Gastrocnemius medialis (tissue), 4 donors: ENCODE measurements around the gene NOXO1. TPM values are rescaled to one million over a fixed set of nuclear protein-coding genes. Genes with fewer than 3 reads are reported as not detected.

ENCODE experiments used
- ATAC-seq, 2 donors: fragments of 150-250 bp; one replicate each; pipeline ENCODE4 v1.9.1; 2016
- DNase-seq, 2 donors: peaks; one replicate each; pipeline ENCODE4 v3.0.0-alpha.2; 2019
- H3K27ac ChIP-seq, 4 donors: fragments of 200-600 bp; sonication (generic); 1 replicate in 1 of 4; 2 replicates in 3 of 4; pipeline ENCODE4 v1.5.1; 2016 to 2018; ENCODE audit warnings: mild to moderate bottlenecking in 2 of 4, moderate library complexity in 1 of 4
- H3K27me3 ChIP-seq, 3 donors: fragments of 200-600 bp; sonication (generic) in 2 of 3; 1 replicate in 1 of 3; 2 replicates in 2 of 3; pipeline versions ENCODE4 v1.5.1 to v1.6.0; 2016 to 2019; ENCODE audit warnings: mild to moderate bottlenecking in 1 of 3, moderate library complexity in 1 of 3
- H3K36me3 ChIP-seq, 2 donors: fragments of 200-600 bp; sonication (generic) in 1 of 2; one replicate each; pipeline ENCODE4 v1.5.1; 2017 to 2018
- H3K4me1 ChIP-seq, 2 donors: fragments of 200-600 bp; sonication (generic) in 1 of 2; one replicate each; pipeline ENCODE4 v1.5.1; 2016 to 2017; ENCODE audit warnings: mild to moderate bottlenecking in 2 of 2
- H3K4me3 ChIP-seq, 4 donors: fragments of 200-600 bp; sonication (generic) in 3 of 4; 1 replicate in 1 of 4; 2 replicates in 3 of 4; pipeline ENCODE4 v1.5.1; 2016 to 2019; ENCODE audit warnings: mild to moderate bottlenecking in 2 of 4
- H3K9me3 ChIP-seq, 3 donors: fragments of 200-600 bp; sonication (generic) in 2 of 3; 1 replicate in 1 of 3; 2 replicates in 2 of 3; pipeline ENCODE4 v1.5.1; 2016 to 2019
- CTCF ChIP-seq, 5 experiments: fragments of 450-650 bp in 3 of 5; fragments of 200-600 bp in 2 of 5; sonication (generic) in 2 of 5; IDR thresholded peaks in 4 of 5; conservative IDR thresholded peaks in 1 of 5; 1 replicate in 4 of 5; 2 replicates in 1 of 5; pipeline ENCODE4 v1.5.1; 2016 to 2019; ENCODE audit warnings: antibody characterized with exemption in 5 of 5, mild to moderate bottlenecking in 3 of 5, moderate library complexity in 3 of 5
- POLR2A ChIP-seq, 2 donors: fragments of 450-650 bp; IDR thresholded peaks; one replicate each; pipeline ENCODE4 v1.6.1; 2017; ENCODE audit warnings: antibody characterized with exemption in 2 of 2, mild to moderate bottlenecking in 2 of 2, moderate library complexity in 2 of 2
- in situ Hi-C, 4 donors: fragments of 200-750 bp; cut with MboI; loops; one replicate each; pipeline versions ENCODE4 v1.15.0 to v1.8.0; 2017; ENCODE audit warnings: low sequenced_read_pairs in 4 of 4
- intact Hi-C: fragments of 100-400 bp; cut with DNase I; formaldehyde crosslinking; loops from one replicate; pipeline ENCODE4 v1.15.1; 2023; ENCODE audit warnings: low total_unique reads
- total RNA-seq, 4 donors: library from RNA; depleted of rRNA; stranded (reverse); fragments of >200 nt; gene quantifications; one replicate each; pipeline versions ENCODE4 v1.1.0 to v1.2.3, GENCODE V29; 2016

The NOXO1 gene
- total RNA-seq, 4 donors from 2014 or later: 0.33 to 0.46 TPM; not detected in 2

- intact Hi-C loops (no loop called here), in situ Hi-C loops (loop anchor here in 2 of 4 donors (5.0 to 10.0 kb wide), 2 partner anchors 122 to 125 kb away; partner anchors contain the start of gene RAB26 (in 1 of the 2))
- TF ChIP-seq CTCF (IDR thresholded peaks at IDR 0.05 in 4 of 5, conservative IDR thresholded peaks at IDR 0.05 in 1 of 5) (no peak), POLR2A (IDR thresholded peaks at IDR 0.05) (no peak)
- Histone ChIP-seq H3K4me3 (no peak overlapping the region), H3K27ac (no peak overlapping the region), H3K27me3 (peaks cover 27 to 33% (median 31%) of the 10 kb centered on the region in 3 donors), H3K9me3 (no peaks in the 10 kb centered on the region), H3K36me3 (no peaks in the 10 kb centered on the region), H3K4me1 (peaks cover 0 to 10% of the 10 kb centered on the region in 2 donors)
- ATAC-seq (no peak), DNase-seq (no peak)
Measured at GRCh38 chr16:2019921-2020831, 38.9 kb upstream of the NOXO1 start.

DNA sequence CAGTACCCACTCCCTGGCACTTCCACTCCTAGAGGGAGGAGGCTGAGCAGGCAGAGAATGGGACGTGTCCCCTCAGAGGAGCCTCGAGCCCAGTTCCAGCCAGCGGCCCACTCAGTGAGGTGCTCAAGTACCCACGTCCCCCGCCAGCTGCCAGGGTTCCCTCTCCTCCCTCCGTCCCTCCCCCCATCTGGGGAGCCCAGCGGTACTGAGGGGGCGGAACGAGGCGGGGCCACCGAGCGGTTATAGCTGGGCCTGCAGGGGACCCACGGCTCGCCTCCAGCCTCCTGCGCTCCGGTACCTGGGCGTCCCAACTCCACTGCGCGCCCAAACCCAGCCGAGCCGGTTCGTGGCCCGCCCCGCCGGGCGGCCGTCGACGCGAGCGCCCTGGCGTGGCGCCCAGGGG, 38.2 kb upstream of the NOXO1 start, which contains the start of gene NPW:
Gene NPW (plus strand): TSS at position 268 of the 403 bp plus-strand sequence.
- DNase-seq: no peak
- no peak for ATAC-seq
- in situ Hi-C loops (loop anchor here in 1 of 4 donors (10.0 kb wide), 1 partner anchor 125 kb away; the partner anchor contains the start of gene RAB26), intact Hi-C loops (no loop called here)
- no peak within 1 kb of the TSS for H3K4me3 ChIP-seq
- H3K27ac ChIP-seq: no peak within 1 kb of the TSS
- H3K27me3 ChIP-seq: peaks cover 27 to 33% (median 31%) of the 10 kb centered on the region in 3 donors
- TF ChIP-seq CTCF (IDR thresholded peaks at IDR 0.05 in 4 of 5, conservative IDR thresholded peaks at IDR 0.05 in 1 of 5): no peak
- TF ChIP-seq POLR2A (IDR thresholded peaks at IDR 0.05): no peak
- no peaks in the 10 kb centered on the region for H3K36me3 ChIP-seq
- peaks cover 0 to 10% of the 10 kb centered on the region in 2 donors for H3K4me1 ChIP-seq
- no peaks in the 10 kb centered on the region for H3K9me3 ChIP-seq

DNA sequence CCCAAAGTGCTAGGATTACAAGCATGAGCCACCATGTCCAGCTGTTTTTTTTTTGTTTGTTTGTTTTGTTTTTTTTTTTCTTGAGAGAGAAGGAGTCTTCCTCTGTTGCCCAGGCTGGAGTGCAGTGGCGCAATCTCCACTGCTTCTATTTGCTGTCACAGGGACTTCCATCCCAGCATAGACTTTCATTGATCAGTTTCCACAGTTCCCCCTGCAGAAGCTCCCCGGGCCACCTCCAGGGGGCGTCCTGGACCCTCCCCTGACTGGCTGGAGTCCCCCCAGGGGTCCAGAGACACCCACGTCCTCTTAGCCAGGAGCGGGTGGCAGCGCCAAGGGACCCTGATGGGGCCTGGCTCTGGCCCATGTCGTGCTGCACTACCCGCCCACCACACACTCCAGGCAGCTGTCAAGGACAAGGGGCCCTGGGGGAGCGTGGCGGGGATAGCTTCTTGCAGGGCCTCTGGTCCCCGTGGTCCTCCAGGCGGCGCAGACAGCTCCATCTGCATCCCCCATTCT, 35.2 kb upstream of the NOXO1 start:
- intact Hi-C loops (no loop called here), in situ Hi-C loops (loop anchor here in 1 of 4 donors (10.0 kb wide), 1 partner anchor 128 kb away; the partner anchor contains the start of gene RAB26)
- no peak overlapping the region for H3K4me3 ChIP-seq
- no peak overlapping the region for H3K27ac ChIP-seq
- DNase-seq: no peak
- H3K36me3 ChIP-seq: no peaks in the 10 kb centered on the region
- H3K9me3 ChIP-seq: no peaks in the 10 kb centered on the region
- ATAC-seq: no peak
- H3K4me1 ChIP-seq: peaks cover 0 to 6% of the 10 kb centered on the region in 2 donors
- TF ChIP-seq CTCF (IDR thresholded peaks at IDR 0.05 in 4 of 5, conservative IDR thresholded peaks at IDR 0.05 in 1 of 5) (peak in 2 of 5 experiments; percentile 8 to 32), POLR2A (IDR thresholded peaks at IDR 0.05) (no peak)
- peaks cover 23 to 27% (median 27%) of the 10 kb centered on the region in 3 donors for H3K27me3 ChIP-seq

DNA sequence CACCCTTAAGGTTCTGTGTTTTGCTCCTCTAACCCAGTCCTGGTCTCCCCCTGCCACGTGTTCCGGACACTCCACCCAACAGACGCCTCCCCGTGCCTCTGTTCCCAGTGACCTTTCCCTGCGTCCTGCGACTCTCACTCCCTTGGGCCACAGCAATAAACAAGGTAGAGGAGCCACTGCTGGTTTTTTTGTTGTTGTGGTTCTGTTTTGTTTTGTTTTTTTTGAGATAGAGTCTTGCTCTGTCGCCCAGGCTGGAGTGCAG, 34.6 kb upstream of the NOXO1 start:
- Histone ChIP-seq H3K4me1 (peaks cover 0 to 6% of the 10 kb centered on the region in 2 donors), H3K9me3 (no peaks in the 10 kb centered on the region), H3K36me3 (no peaks in the 10 kb centered on the region), H3K27me3 (peaks cover 18 to 23% (median 21%) of the 10 kb centered on the region in 3 donors), H3K27ac (no peak overlapping the region), H3K4me3 (no peak overlapping the region)
- TF ChIP-seq CTCF (IDR thresholded peaks at IDR 0.05 in 4 of 5, conservative IDR thresholded peaks at IDR 0.05 in 1 of 5): no peak
- TF ChIP-seq POLR2A (IDR thresholded peaks at IDR 0.05): no peak
- in situ Hi-C loops (loop anchor here in 1 of 4 donors (10.0 kb wide), 1 partner anchor 129 kb away; the partner anchor contains the start of gene RAB26), intact Hi-C loops (no loop called here)
- DNase-seq (no peak), ATAC-seq (no peak)
